ENCODE results near the gene KRTAP10-1.

Gene KRTAP10-1

GRCh38 chr21:44527156-44527982, 12.6 kb downstream of the KRTAP10-1 start:
- no peak for DNase-seq

- no peak for DNase-seq
Measured at GRCh38 chr21:44526096-44526997, 13.6 kb downstream of the KRTAP10-1 start.

- peak; percentile 12 for DNase-seq
Measured at GRCh38 chr21:44525391-44526095, 14.5 kb downstream of the KRTAP10-1 start.

- no peak for DNase-seq
Measured at GRCh38 chr21:44524414-44525371, 15.3 kb downstream of the KRTAP10-1 start.

GRCh38 chr21:44523567-44524413, 16.2 kb downstream of the KRTAP10-1 start:
- DNase-seq, result peak; percentile 13

- DNase-seq, result peak; percentile 41
Measured at GRCh38 chr21:44522753-44523204, 17.2 kb downstream of the KRTAP10-1 start.

GRCh38 chr21:44521928-44522752, 17.9 kb downstream of the KRTAP10-1 start:
- DNase-seq, result no peak

GRCh38 chr21:44521301-44521927, 18.6 kb downstream of the KRTAP10-1 start:
- DNase-seq, result no peak

GRCh38 chr21:44520326-44521300, 19.4 kb downstream of the KRTAP10-1 start:
- no peak for DNase-seq

- DNase-seq, result no peak
Measured at GRCh38 chr21:44519346-44520325, 20.4 kb downstream of the KRTAP10-1 start.

GRCh38 chr21:44518686-44519085, 21.3 kb downstream of the KRTAP10-1 start:
- no peak for DNase-seq

- DNase-seq, result no peak
Measured at GRCh38 chr21:44517175-44517899, 22.7 kb downstream of the KRTAP10-1 start.

- no peak for DNase-seq
Measured at GRCh38 chr21:44516828-44517174, 23.2 kb downstream of the KRTAP10-1 start.

GRCh38 chr21:44516342-44516741, 23.7 kb downstream of the KRTAP10-1 start:
- no peak for DNase-seq

- DNase-seq, result no peak
Measured at GRCh38 chr21:44515359-44516165, 24.4 kb downstream of the KRTAP10-1 start.

Measured in right forelimb (tissue), 1 donor.